Measurements from ENCODE around the gene CEP162.
"Not testable (repeated sequence)": the region's sequence is repeated elsewhere in the genome, so short reads cannot be mapped to it uniquely, and the experiment has no call there.

CEP162 gene

GRCh38 chr6:84137989-84138575 lies 89.4 kb downstream of the CEP162 start:
- DNase-seq: no peak

DNA sequence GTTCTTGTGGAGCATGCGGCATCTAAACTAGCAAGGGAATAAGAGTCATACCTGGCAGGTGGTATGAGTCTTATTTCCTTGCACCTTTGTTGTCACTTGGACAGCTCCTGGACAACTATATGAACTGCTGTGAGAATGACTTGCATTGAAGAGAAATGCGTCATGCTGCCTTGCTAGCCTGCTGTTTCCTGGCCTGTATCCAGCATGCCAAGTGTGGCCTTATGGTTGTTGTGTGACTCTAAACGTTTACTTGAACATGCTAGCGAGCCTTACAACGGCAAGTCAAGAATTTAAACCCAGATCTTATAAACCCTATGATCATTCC lies 90.4 kb downstream of the CEP162 start:
- DNase-seq: no peak

- DNase-seq: no peak
Observed at GRCh38 chr6:84136364-84137050, 90.9 kb downstream of the CEP162 start.

DNA sequence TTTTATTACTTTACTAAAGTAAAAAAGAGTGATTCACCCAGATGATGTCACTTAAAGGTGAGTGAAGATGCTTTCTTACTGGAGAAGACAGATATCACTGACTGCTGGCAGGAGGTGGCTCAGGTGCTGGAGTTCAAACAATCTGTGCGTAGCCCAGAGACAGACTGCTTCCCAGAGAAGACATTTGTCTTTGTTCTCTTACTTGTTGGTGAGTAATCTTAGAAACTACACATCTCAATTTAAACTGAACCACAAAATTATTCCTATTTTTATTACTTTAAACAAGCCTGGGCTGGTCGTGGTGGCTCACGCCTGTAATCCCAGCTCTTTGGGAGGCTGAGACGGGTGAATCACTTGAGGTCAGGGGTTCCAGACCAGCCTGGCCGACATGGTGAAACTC lies 92.2 kb downstream of the CEP162 start:
- no peak for DNase-seq

DNA sequence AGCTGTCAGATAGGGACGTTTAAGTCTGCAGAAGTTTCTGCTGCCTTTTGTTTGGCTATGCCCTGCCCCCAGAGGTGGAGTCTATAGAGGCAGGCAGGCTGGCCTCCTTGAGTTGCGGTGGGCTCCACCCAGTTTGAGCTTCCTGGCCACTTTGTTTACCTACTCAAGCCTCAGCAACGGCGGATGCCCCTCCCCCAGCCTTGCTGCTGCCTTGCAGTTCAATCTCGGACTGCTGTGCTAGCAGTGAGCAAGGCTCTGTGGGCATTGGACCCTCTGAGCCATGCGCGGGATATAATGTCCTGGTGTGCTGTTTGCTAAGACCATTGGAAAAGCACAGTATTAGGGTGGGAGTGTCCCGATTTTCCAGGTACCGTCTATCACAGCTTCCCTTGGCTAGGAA lies 94.1 kb downstream of the CEP162 start:
- DNase-seq: not testable (repeated sequence)

DNA sequence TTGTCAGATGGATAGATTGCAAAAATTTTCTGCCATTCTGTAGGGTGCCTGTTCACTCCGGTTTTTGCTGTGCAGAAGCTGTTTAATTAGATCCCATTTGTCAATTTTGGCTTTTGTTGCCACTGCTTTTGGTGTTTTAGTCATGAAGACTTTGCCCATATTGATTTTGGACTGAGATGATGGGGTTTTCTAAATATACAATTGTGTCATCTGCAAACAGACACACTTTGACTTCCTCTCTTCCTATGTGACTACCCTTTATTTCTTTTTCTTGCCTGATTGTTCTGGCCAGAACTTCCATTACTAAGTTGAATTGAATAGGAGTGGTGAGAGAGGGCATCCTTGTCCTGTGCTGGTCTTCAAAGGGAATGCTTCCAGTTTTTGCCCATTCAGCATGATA lies 97.9 kb downstream of the CEP162 start:
- not testable (repeated sequence) for DNase-seq

DNA sequence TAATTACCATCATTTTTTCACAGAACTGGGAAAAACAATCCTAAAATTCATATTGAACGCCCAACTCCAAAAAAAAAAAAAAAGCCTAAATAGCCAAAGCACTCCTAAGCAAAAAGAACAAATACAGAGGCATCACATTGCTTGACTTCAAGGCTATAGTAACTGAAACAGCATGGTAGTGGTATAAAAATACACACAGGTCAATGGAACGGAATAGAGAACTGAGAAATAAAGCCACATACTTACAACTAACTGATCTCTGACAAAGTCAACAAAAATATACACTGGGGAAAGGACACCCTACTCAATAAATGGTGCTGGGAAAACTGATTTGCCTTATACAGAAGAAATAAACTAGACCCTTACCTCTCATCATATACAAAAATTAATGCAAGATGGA lies 104.3 kb downstream of the CEP162 start:
- no peak for DNase-seq

- DNase-seq: no peak
Observed at GRCh38 chr6:84119277-84119676, 108.2 kb downstream of the CEP162 start.

DNA sequence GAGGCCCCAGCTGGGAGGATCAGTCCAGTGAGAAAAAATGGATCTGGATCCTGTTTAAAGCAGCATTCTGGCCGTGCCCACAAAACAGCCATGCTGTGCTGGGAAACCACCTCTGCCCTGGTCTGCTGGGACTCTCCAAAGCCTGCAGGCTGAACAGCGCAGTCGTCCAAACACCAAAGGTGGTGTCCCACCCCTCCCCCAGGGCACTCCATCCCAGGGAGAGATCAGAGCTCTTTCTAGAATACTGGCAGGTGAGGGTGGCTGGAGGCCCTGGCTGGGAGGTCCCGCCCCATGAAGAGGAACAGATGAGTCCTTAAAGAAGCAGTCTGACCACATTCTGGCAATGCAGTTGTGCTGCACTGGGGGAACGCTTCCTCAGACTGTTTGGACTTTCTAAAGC lies 109.3 kb downstream of the CEP162 start:
- DNase-seq: no peak

DNA sequence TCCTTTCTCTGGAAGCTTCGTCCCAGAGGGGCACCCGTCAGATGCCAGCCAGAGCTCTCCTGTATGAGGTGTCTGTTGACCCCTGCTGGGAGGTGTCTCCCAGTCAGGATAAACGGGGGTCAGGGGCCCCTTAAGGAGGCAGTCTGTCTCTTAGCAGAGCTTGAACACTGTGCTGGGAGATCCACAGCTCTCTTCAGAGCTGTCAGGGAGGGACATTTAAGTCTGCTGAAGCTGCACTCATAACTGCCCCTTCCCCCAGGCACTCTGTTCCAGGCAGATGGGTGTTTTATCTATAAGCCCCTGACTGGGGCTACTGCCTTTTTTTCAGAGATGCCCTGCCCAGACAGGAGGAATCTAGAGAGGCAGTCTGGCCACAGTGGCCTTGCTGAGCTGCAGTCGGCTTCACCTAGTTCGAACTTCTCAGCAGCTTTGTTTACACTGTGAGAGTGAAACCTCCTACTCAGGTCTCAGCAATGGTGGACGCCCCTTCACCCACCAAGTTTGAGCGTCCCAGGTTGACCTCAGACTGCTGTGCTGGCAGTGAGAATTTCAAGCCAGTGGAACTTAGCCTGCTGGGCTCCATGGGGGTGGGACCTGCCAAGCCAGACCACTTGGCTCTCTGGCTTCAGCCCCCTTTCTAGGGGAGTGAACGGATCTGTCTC lies 112.4 kb downstream of the CEP162 start:
- DNase-seq: not testable (repeated sequence)

DNA sequence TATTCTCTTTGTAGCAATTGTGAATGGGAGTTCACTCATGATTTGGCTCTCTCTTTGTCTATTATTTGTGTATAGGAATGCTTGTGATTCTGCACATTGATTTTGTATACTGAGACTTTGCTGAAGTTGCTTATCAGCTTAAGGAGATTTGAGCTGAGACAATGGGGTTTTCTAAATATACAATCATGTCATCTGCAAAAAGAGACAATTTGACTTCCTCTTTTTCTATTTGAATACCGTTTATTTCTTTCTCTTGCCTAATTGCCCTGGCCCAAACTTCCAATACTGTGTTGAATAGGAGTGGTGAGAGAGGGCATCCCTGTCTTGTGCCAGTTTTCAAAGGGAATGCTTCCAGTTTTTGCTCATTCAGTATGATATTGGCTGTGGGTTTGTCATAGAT lies 116.1 kb downstream of the CEP162 start:
- DNase-seq: not testable (repeated sequence)

DNA sequence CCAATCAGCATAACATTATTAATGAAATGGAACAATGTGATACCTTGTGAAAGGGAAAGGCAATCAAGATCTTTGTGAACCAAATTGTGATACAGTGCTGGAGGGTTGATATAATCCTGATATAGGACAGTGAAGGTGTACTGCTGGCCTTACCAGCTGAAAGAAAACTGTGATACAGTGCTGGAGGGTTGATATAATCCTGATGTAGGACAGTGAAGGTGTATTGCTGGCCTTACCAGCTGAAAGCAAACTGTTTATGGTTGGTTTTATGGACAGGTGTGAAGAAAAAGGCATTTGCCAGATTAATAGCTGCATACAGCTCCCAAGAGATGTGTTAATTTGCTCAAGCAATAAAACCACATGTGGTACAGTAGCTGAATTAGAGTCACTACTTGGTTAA lies 119.9 kb downstream of the CEP162 start:
- DNase-seq: no peak

- DNase-seq: not testable (repeated sequence)
Observed at GRCh38 chr6:84105215-84105924, 122.1 kb downstream of the CEP162 start.

DNA sequence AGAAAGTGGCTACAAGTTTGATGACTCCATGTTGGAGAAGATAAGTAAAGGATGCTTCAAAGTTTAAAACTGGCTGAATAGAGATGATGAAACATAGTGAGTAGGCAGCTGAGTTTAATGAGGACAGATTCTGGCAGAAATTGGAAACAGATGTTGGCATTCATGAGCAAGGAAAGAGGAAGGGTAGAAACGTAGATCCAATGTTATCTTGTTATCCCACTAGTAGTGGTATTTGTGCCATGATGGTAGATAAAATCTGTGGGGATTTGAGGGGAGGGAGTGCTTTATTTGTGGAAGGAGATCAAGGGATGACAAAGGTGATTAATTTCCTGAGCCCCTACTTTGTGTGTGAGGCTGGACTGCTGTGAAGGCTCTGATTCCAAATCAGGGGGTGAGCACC lies 124.4 kb downstream of the CEP162 start:
- DNase-seq: no peak

GRCh38 chr6:84095156-84095555 lies 132.3 kb downstream of the CEP162 start:
- no peak for DNase-seq

- no peak for DNase-seq
Observed at GRCh38 chr6:84093441-84094435, 133.7 kb downstream of the CEP162 start.

DNA sequence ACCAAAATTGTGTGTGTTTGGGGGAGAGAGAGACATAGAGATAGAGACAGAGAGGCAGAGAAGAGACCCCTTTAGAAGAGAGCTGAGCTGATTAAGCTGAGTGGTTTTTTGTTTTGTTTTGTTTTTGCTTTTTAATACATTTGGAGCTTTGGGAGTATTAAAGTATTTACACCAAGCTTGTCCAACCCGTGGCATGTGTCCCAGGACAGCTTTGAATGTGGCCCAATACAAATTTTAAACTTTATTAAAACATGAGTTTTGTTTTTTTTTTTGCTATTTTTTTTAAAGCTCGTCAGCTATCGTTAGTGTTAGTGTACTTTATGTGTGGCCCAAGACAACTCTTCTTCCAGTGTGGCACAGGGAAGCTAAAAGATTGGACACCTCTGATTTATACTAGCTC lies 137.9 kb downstream of the CEP162 start:
- DNase-seq: no peak

DNA sequence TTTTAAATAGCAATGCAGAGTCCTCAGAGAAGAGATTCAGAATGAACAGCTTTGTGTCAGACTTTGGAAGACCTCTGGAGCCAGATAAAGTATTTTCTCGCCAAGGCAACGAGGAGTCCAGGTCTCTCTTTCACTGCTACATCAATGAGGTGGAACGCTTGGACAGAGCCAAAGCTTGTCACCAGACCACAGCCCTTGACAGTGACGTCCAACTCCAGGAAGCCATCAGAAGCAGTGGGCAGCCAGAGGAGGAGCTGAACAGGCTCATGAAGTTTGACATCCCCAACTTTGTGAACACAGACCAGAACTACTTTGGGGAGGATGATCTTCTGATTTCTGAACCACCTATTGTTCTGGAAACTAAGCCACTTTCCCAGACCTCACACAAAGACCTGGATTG lies 138.4 kb downstream of the CEP162 start:
- no peak for DNase-seq

DNA sequence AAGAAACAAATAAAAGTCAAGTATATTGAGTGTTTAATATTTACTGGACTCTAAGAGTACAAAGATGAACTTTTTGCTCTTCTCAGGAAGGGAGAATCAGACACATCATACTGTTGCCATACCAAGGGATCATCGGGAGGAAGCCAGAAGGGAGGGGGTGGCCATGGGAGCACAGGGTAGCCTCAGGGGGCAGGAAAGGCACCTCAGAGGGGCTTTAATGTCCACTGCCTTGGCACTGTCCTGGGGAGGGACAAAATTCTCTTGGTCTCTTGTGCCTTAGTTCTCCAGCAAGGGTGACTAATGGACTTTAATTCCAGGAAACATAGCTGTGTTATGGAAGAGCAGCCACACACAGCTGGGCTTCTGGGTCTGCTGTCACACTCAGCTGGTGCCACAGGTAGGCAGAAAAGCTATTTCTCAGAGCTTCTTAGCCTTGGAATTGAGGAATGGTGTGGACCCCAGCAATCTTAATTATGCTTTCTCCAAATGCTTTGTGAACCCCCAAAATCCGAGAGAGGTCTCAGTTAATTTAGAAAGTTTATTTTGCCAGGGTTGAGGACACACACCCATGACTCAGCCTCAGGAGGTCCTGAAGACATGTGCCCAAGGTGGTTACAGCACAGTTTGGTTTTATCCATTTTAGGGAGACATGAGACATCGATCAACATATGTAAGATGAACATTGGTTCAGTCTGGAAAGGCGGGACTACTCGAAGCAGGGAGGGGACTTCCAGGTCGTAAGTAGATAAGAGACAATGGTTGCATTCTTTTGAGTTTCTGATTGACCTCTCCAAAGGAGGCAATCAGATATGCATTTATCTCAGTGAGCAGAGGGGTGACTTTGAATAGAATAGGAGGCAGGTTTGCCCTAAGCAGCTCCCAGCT lies 140.7 kb downstream of the CEP162 start:
- no peak for DNase-seq

DNA sequence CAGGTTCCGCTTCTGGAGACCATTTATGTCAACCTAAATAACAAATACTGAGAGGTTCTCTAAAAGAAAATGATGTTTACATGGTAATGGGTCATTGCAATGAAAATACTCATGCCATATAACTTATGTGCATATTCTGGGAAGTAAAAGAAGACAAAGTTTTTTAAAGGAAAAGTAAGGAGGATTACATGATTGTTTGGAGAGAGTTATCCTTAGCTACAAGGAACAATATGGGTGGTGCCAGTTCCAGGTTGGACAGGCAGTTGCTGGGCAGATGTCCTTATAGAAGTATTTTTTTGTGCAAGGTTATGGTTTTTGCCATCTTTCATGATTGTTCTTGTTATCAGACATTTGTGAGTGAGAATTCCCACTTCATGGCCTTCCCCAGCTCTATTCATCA lies 141.4 kb downstream of the CEP162 start:
- no peak for DNase-seq

DNA sequence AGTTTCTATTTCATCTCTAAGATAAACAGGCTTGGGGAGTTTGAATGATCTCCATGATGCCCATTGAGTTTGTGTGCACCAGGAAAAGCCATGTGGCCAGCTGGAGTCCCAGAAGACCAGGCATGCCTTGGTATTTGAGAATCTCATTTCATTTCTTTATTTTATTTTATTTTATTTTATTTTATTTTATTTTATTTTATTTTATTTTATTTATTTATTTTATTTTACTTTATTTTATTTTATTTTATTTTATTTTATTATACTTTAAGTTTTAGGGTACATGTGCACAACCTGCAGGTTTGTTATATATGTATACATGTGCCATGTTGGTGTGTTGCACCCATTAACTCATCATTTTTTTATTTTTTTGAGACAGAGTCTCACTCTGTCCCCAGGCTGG lies 142.7 kb downstream of the CEP162 start:
- not testable (repeated sequence) for DNase-seq

All from activated T-cell treated with anti-CD3 and anti-CD28 coated beads, Interleukin-2, amount 50 U/mL, for 1 hour (primary cell).